ENCODE results near the gene OPCML. TPM values are rescaled to one million over a fixed set of nuclear protein-coding genes. Genes with fewer than 3 reads are reported as not detected.

OPCML gene
- total RNA-seq, 1 donor from 2014 or later: under 0.01 TPM

DNA sequence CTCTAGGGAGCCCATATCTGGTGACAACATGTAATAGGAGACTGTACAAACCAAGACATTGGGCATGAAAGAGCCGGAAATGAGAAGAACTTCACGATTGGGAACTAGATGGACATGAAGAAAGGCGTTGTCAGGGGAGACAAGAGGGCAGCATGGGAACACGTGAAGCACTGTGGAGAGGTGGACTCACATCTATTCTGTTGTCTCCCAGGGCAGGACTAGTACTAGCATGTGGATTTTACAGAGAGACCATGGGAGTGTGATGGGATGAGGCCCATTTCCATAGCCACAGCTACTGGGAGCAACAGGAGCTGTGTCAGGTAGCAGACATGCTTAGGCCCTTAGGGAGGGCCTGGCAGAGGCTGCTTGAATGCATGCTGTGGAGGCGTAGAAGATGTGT lies 333.9 kb downstream of the OPCML start:
- Histone ChIP-seq H3K9ac (ENCODE audit: low read depth in 1 of 3, low read length in 3 of 3) (no peak overlapping the region), H3K27ac (ENCODE audit: low read depth, low read length) (no peak overlapping the region), H3K4me3 (ENCODE audit: low read length in 3 of 3) (no peak overlapping the region), H3K36me3 (ENCODE audit: control insufficient read depth in 3 of 3, insufficient read depth in 3 of 3, low read length in 3 of 3) (no peaks in the 10 kb centered on the region), H3K27me3 (ENCODE audit: control insufficient read depth in 3 of 3, insufficient read depth in 3 of 3, low read length in 3 of 3) (peaks cover 0 to 2% (median 0%) of the 10 kb centered on the region in 3 donors), H3K4me1 (ENCODE audit: control insufficient read depth in 3 of 3, insufficient read depth in 3 of 3, low read length in 3 of 3) (no peaks in the 10 kb centered on the region), H3K9me3 (ENCODE audit: control insufficient read depth in 3 of 3, low read length in 3 of 3) (no peaks in the 10 kb centered on the region)

DNA sequence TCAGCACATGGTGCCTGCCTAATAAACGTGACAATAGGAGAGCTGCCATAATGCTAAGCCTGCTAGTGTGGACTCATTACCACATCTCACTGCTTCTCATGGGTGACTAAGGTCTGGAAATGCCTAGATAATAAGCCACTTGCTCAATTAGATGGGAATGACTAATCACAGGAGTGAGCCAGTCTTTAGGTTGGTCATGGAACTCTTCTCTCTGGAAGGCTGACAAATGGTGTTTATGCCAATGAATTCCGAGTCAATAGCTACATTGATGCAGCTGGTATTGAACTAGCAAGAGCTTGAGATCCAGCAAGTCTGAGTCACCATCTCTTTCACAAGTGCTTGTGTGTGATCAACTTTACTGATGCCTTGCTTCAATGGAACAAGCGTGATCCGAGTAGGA lies 334.9 kb downstream of the OPCML start:
- Histone ChIP-seq H3K4me3 (ENCODE audit: low read length in 3 of 3) (no peak overlapping the region), H3K9ac (ENCODE audit: low read depth in 1 of 3, low read length in 3 of 3) (no peak overlapping the region), H3K9me3 (ENCODE audit: control insufficient read depth in 3 of 3, low read length in 3 of 3) (no peaks in the 10 kb centered on the region), H3K36me3 (ENCODE audit: control insufficient read depth in 3 of 3, insufficient read depth in 3 of 3, low read length in 3 of 3) (no peaks in the 10 kb centered on the region), H3K27ac (ENCODE audit: low read depth, low read length) (no peak overlapping the region), H3K4me1 (ENCODE audit: control insufficient read depth in 3 of 3, insufficient read depth in 3 of 3, low read length in 3 of 3) (no peaks in the 10 kb centered on the region), H3K27me3 (ENCODE audit: control insufficient read depth in 3 of 3, insufficient read depth in 3 of 3, low read length in 3 of 3) (peaks cover 0 to 2% (median 0%) of the 10 kb centered on the region in 3 donors)

DNA sequence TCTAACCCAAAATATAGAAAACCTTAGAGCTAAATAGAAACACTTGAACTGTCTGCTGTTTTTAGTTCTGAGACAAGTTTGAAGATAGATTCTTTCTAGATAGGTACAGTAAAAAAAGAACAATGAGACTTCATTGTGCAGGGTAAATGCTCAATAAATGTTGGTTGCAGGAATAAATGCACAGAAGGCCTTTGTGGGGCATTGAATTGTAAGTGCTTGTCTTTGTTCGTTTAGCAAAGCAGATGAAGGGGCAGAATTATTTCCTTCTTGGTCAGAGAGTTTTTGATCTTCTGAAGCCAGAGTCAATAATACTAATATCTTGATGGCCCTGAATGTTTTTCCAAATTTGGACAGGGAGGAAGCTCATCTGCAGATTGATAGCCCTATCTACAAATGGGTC lies 340.4 kb downstream of the OPCML start:
- no peak overlapping the region for H3K27ac ChIP-seq (ENCODE audit: low read depth, low read length)
- no peak overlapping the region for H3K9ac ChIP-seq (ENCODE audit: low read depth in 1 of 3, low read length in 3 of 3)
- H3K36me3 ChIP-seq (ENCODE audit: control insufficient read depth in 3 of 3, insufficient read depth in 3 of 3, low read length in 3 of 3): no peaks in the 10 kb centered on the region
- H3K9me3 ChIP-seq (ENCODE audit: control insufficient read depth in 3 of 3, low read length in 3 of 3): no peaks in the 10 kb centered on the region
- H3K4me1 ChIP-seq (ENCODE audit: control insufficient read depth in 3 of 3, insufficient read depth in 3 of 3, low read length in 3 of 3): no peaks in the 10 kb centered on the region
- no peaks in the 10 kb centered on the region for H3K27me3 ChIP-seq (ENCODE audit: control insufficient read depth in 3 of 3, insufficient read depth in 3 of 3, low read length in 3 of 3)
- H3K4me3 ChIP-seq (ENCODE audit: low read length in 3 of 3): no peak overlapping the region

- no peak overlapping the region for H3K27ac ChIP-seq (ENCODE audit: low read depth, low read length)
Measured at GRCh38 chr11:133181667-133182066, 350.6 kb downstream of the OPCML start.

DNA sequence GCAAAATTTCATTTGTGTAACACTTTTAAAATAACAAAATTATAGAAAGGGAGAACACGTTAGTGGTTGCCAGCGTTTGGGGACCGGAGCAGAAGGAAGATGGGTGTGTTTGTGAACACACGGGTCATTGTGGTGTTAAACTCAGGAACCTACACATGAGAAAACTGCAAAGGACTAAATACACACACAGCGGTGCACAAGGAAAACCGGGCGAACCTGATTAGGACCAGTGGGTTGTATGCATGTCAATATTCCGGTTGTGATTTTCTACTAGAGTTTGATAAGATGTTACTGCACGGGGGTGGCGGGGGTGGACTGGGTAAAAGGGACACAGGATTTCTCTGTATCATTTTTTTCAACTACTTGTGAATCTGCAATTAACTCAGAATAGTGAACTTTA lies 351.2 kb downstream of the OPCML start:
- Histone ChIP-seq H3K27me3 (ENCODE audit: control insufficient read depth in 3 of 3, insufficient read depth in 3 of 3, low read length in 3 of 3) (peaks cover 3 to 13% (median 8%) of the 10 kb centered on the region in 3 donors), H3K4me1 (ENCODE audit: control insufficient read depth in 3 of 3, insufficient read depth in 3 of 3, low read length in 3 of 3) (peaks cover 0 to 5% (median 0%) of the 10 kb centered on the region in 3 donors), H3K27ac (ENCODE audit: low read depth, low read length) (no peak overlapping the region), H3K9ac (ENCODE audit: low read depth in 1 of 3, low read length in 3 of 3) (no peak overlapping the region), H3K9me3 (ENCODE audit: control insufficient read depth in 3 of 3, low read length in 3 of 3) (peaks cover 0 to 2% (median 1%) of the 10 kb centered on the region in 3 donors), H3K36me3 (ENCODE audit: control insufficient read depth in 3 of 3, insufficient read depth in 3 of 3, low read length in 3 of 3) (no peaks in the 10 kb centered on the region), H3K4me3 (ENCODE audit: low read length in 3 of 3) (no peak overlapping the region)

More at GRCh38 chr11:133181667-133182066, 350.6 kb downstream of the OPCML start:
- no peak overlapping the region for H3K9ac ChIP-seq (ENCODE audit: low read depth in 1 of 3, low read length in 3 of 3)
- no peak overlapping the region for H3K4me3 ChIP-seq (ENCODE audit: low read length in 3 of 3)
- no peaks in the 10 kb centered on the region for H3K36me3 ChIP-seq (ENCODE audit: control insufficient read depth in 3 of 3, insufficient read depth in 3 of 3, low read length in 3 of 3)
- peaks cover 0 to 1% (median 0%) of the 10 kb centered on the region in 3 donors for H3K9me3 ChIP-seq (ENCODE audit: control insufficient read depth in 3 of 3, low read length in 3 of 3)
- H3K4me1 ChIP-seq (ENCODE audit: control insufficient read depth in 3 of 3, insufficient read depth in 3 of 3, low read length in 3 of 3): peaks cover 0 to 1% (median 0%) of the 10 kb centered on the region in 3 donors
- H3K27me3 ChIP-seq (ENCODE audit: control insufficient read depth in 3 of 3, insufficient read depth in 3 of 3, low read length in 3 of 3): peaks cover 3 to 13% (median 8%) of the 10 kb centered on the region in 3 donors

- Histone ChIP-seq H3K27me3 (ENCODE audit: control insufficient read depth in 3 of 3, insufficient read depth in 3 of 3, low read length in 3 of 3) (peaks cover 3 to 13% (median 8%) of the 10 kb centered on the region in 3 donors), H3K4me3 (ENCODE audit: low read length in 3 of 3) (no peak overlapping the region), H3K9ac (ENCODE audit: low read depth in 1 of 3, low read length in 3 of 3) (no peak overlapping the region)
Measured at GRCh38 chr11:133180201-133180600, 352.1 kb downstream of the OPCML start.

DNA sequence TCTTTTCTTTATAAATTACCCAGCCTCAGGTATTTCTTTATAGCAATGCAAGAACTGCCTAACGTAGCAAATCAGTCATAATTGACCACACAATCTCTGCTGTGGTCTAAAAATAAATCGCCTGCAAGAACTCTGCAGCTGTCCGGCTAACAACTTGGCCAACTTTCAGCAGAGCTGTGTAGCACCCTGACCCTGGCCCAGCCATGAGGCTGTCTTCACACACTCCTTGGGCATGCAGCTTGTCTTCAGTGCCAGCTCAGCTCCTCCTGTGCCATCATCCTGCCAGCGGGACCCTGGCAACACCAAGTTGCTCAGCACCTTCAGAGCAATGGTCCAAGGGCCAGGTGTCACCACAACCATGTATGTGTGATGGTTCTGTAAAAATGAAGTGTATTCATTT lies 355.6 kb downstream of the OPCML start:
- Histone ChIP-seq H3K9ac (ENCODE audit: low read depth in 1 of 3, low read length in 3 of 3) (no peak overlapping the region), H3K9me3 (ENCODE audit: control insufficient read depth in 3 of 3, low read length in 3 of 3) (peaks cover 0 to 2% (median 0%) of the 10 kb centered on the region in 3 donors), H3K4me3 (ENCODE audit: low read length in 3 of 3) (no peak overlapping the region), H3K27ac (ENCODE audit: low read depth, low read length) (no peak overlapping the region), H3K4me1 (ENCODE audit: control insufficient read depth in 3 of 3, insufficient read depth in 3 of 3, low read length in 3 of 3) (peaks cover 0 to 5% (median 0%) of the 10 kb centered on the region in 3 donors), H3K27me3 (ENCODE audit: control insufficient read depth in 3 of 3, insufficient read depth in 3 of 3, low read length in 3 of 3) (peaks cover 3 to 11% (median 7%) of the 10 kb centered on the region in 3 donors), H3K36me3 (ENCODE audit: control insufficient read depth in 3 of 3, insufficient read depth in 3 of 3, low read length in 3 of 3) (no peaks in the 10 kb centered on the region)

More at GRCh38 chr11:133180201-133180600, 352.1 kb downstream of the OPCML start:
- peaks cover 0 to 2% (median 1%) of the 10 kb centered on the region in 3 donors for H3K9me3 ChIP-seq (ENCODE audit: control insufficient read depth in 3 of 3, low read length in 3 of 3)
- H3K27ac ChIP-seq (ENCODE audit: low read depth, low read length): no peak overlapping the region
- H3K4me1 ChIP-seq (ENCODE audit: control insufficient read depth in 3 of 3, insufficient read depth in 3 of 3, low read length in 3 of 3): peaks cover 0 to 5% (median 0%) of the 10 kb centered on the region in 3 donors
- no peaks in the 10 kb centered on the region for H3K36me3 ChIP-seq (ENCODE audit: control insufficient read depth in 3 of 3, insufficient read depth in 3 of 3, low read length in 3 of 3)

DNA sequence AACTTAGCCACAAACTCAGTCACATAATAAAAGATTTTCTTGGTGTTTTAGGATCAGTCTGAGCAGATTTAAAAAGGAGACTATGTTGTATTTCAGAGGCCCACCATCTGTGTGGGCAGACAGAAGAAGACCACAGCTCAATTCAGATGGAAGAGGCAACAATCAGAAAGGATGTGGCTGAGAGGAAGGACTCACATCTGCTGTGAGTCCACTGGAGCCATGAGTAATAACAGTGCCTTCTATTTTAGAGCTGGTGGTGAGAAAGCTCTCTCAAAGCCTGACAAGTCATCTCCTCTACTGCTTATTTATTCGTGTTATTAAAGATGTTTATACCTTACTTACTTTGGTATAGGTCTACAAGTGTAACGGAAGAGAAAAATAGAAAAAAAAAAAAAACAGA lies 357.2 kb downstream of the OPCML start:
- no peaks in the 10 kb centered on the region for H3K36me3 ChIP-seq (ENCODE audit: control insufficient read depth in 3 of 3, insufficient read depth in 3 of 3, low read length in 3 of 3)
- H3K4me3 ChIP-seq (ENCODE audit: low read length in 3 of 3): no peak overlapping the region
- peaks cover 0 to 6% (median 0%) of the 10 kb centered on the region in 3 donors for H3K27me3 ChIP-seq (ENCODE audit: control insufficient read depth in 3 of 3, insufficient read depth in 3 of 3, low read length in 3 of 3)
- peaks cover 0 to 2% (median 0%) of the 10 kb centered on the region in 3 donors for H3K9me3 ChIP-seq (ENCODE audit: control insufficient read depth in 3 of 3, low read length in 3 of 3)
- no peak overlapping the region for H3K27ac ChIP-seq (ENCODE audit: low read depth, low read length)
- no peak overlapping the region for H3K9ac ChIP-seq (ENCODE audit: low read depth in 1 of 3, low read length in 3 of 3)
- peaks cover 0 to 5% (median 0%) of the 10 kb centered on the region in 3 donors for H3K4me1 ChIP-seq (ENCODE audit: control insufficient read depth in 3 of 3, insufficient read depth in 3 of 3, low read length in 3 of 3)

GRCh38 chr11:133173810-133174412 lies 358.4 kb downstream of the OPCML start:
- H3K9me3 ChIP-seq (ENCODE audit: control insufficient read depth in 3 of 3, low read length in 3 of 3): peaks cover 0 to 2% (median 0%) of the 10 kb centered on the region in 3 donors
- H3K36me3 ChIP-seq (ENCODE audit: control insufficient read depth in 3 of 3, insufficient read depth in 3 of 3, low read length in 3 of 3): no peaks in the 10 kb centered on the region
- no peaks in the 10 kb centered on the region for H3K27me3 ChIP-seq (ENCODE audit: control insufficient read depth in 3 of 3, insufficient read depth in 3 of 3, low read length in 3 of 3)
- no peak overlapping the region for H3K4me3 ChIP-seq (ENCODE audit: low read length in 3 of 3)
- H3K9ac ChIP-seq (ENCODE audit: low read depth in 1 of 3, low read length in 3 of 3): no peak overlapping the region
- peaks cover 0 to 5% (median 0%) of the 10 kb centered on the region in 3 donors for H3K4me1 ChIP-seq (ENCODE audit: control insufficient read depth in 3 of 3, insufficient read depth in 3 of 3, low read length in 3 of 3)
- H3K27ac ChIP-seq (ENCODE audit: low read depth, low read length): no peak overlapping the region

DNA sequence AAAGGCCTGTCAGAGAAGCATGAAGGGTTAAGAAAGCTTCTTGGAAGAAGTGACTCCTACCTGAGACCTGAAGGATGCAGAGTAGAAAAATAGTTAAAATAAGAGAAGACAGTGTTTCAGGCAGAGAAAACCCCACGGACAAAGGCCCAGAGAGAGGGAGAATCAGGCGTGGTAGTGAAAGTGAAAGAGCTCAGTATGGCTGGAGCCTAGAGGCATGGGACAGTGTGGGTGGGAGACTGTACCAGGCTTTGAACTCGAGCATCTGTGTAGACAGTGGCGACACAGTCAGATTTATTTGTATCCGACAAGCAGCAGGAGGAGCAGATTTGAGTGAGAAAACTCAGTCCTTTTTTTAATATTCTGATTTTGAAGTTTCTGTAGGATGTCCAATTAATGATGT lies 360.0 kb downstream of the OPCML start:
- peaks cover 0 to 3% (median 0%) of the 10 kb centered on the region in 3 donors for H3K27me3 ChIP-seq (ENCODE audit: control insufficient read depth in 3 of 3, insufficient read depth in 3 of 3, low read length in 3 of 3)
- no peak overlapping the region for H3K4me3 ChIP-seq (ENCODE audit: low read length in 3 of 3)
- peaks cover 0 to 2% (median 0%) of the 10 kb centered on the region in 3 donors for H3K9me3 ChIP-seq (ENCODE audit: control insufficient read depth in 3 of 3, low read length in 3 of 3)
- no peak overlapping the region for H3K9ac ChIP-seq (ENCODE audit: low read depth in 1 of 3, low read length in 3 of 3)
- H3K36me3 ChIP-seq (ENCODE audit: control insufficient read depth in 3 of 3, insufficient read depth in 3 of 3, low read length in 3 of 3): no peaks in the 10 kb centered on the region
- H3K27ac ChIP-seq (ENCODE audit: low read depth, low read length): no peak overlapping the region
- H3K4me1 ChIP-seq (ENCODE audit: control insufficient read depth in 3 of 3, insufficient read depth in 3 of 3, low read length in 3 of 3): peaks cover 0 to 5% (median 0%) of the 10 kb centered on the region in 3 donors

All from skeletal muscle tissue (tissue), 4 donors.